GM23248 (cell line): ENCODE results near the gene MOB3C. TPM values are rescaled to one million over a fixed set of nuclear protein-coding genes. Genes with fewer than 3 reads are reported as not detected.
A peak's percentile ranks its signal among the peaks of the same experiment; 100 is the strongest.

Source experiments
- DNase-seq: peaks from one replicate; pipeline ENCODE4 v3.0.0-alpha.2; 2015
- H2AFZ ChIP-seq: fragments of 200-600 bp; sonication (generic); 2 replicates; pipeline ENCODE4 v1.6.1; 2016; ENCODE audit warnings: antibody characterized with exemption
- H3F3A ChIP-seq: fragments of 200-600 bp; sonication (generic); 2 replicates; pipeline ENCODE4 v1.6.1; 2016; ENCODE audit warnings: mild to moderate bottlenecking, antibody characterized with exemption, mixed run types; ENCODE audit not compliant: insufficient read depth
- H3K27ac ChIP-seq: fragments of 200-600 bp; sonication (generic); 2 replicates; pipeline ENCODE4 v1.5.1; 2016; ENCODE audit warnings: mild to moderate bottlenecking
- H3K27me3 ChIP-seq: fragments of 200-600 bp; sonication (generic); replicated peaks from 2 replicates; pipeline ENCODE4 v1.6.1; 2016; ENCODE audit warnings: mild to moderate bottlenecking; ENCODE audit not compliant: insufficient read depth
- H3K36me3 ChIP-seq: fragments of 200-600 bp; sonication (generic); 2 replicates; pipeline ENCODE4 v1.6.1; 2016; ENCODE audit warnings: low read depth, mild to moderate bottlenecking
- H3K4me1 ChIP-seq: fragments of 200-600 bp; sonication (generic); 2 replicates; pipeline ENCODE4 v1.6.1; 2016; ENCODE audit warnings: mild to moderate bottlenecking; ENCODE audit not compliant: insufficient read depth
- H3K4me2 ChIP-seq: fragments of 200-600 bp; sonication (generic); one replicate; pipeline ENCODE4 v1.6.1; 2016; ENCODE audit warnings: mild to moderate bottlenecking; ENCODE audit not compliant: unreplicated experiment
- H3K4me3 ChIP-seq: fragments of 200-600 bp; sonication (generic); 2 replicates; pipeline ENCODE4 v1.5.1; 2016; ENCODE audit warnings: mild to moderate bottlenecking
- H3K79me2 ChIP-seq: fragments of 200-600 bp; sonication (generic); 2 replicates; pipeline ENCODE4 v1.6.1; 2016; ENCODE audit warnings: mild to moderate bottlenecking; ENCODE audit not compliant: insufficient read depth
- H3K9ac ChIP-seq: fragments of 200-600 bp; sonication (generic); 2 replicates; pipeline ENCODE4 v1.6.1; 2016; ENCODE audit warnings: mild to moderate bottlenecking
- H3K9me2 ChIP-seq: fragments of 200-600 bp; sonication (generic); 2 replicates; pipeline ENCODE4 v1.6.1; 2016; ENCODE audit warnings: mixed run types, mild to moderate bottlenecking, moderate library complexity; ENCODE audit not compliant: insufficient read depth
- H3K9me3 ChIP-seq: fragments of 200-600 bp; sonication (generic); one replicate; pipeline ENCODE4 v1.6.1; 2017; ENCODE audit warnings: low read depth
- H4K20me1 ChIP-seq: fragments of 200-600 bp; sonication (generic); 2 replicates; pipeline ENCODE4 v1.6.0; 2016; ENCODE audit not compliant: insufficient read depth
- EZH2 ChIP-seq: fragments of 200-600 bp; sonication (generic); IDR thresholded peaks from 2 replicates; pipeline ENCODE4 v1.6.1; 2018; ENCODE audit warnings: antibody characterized with exemption, mild to moderate bottlenecking; ENCODE audit not compliant: insufficient read depth, poor library complexity, severe bottlenecking
- EZH2phosphoT487 ChIP-seq: fragments of 200-600 bp; sonication (generic); IDR thresholded peaks from 2 replicates; pipeline ENCODE4 v1.6.1; 2018; ENCODE audit warnings: antibody characterized with exemption, moderate library complexity, mild to moderate bottlenecking, low read depth; ENCODE audit not compliant: insufficient read depth
- WGBS, 2 experiments: methylation state at CpG; one replicate each; pipeline ENCODE4 v1.1.6; 2015 to 2017; ENCODE audit warnings: low lambda C conversion rate in 2 of 2, low coverage in 1 of 2; ENCODE audit errors: missing lambda C conversion rate in 2 of 2; 5-methylcytosine and 5-hydroxymethylcytosine counted together
- in situ Hi-C: fragments of 300-500 bp; cut with MboI; formaldehyde crosslinking; loops from 2 replicates; pipeline ENCODE4 v1.15.0; 2020
- polyA plus RNA-seq: library from polyadenylated mRNA; unstranded; fragments of >200 nt; fragmentation: Nextera tagmentation; extraction: Ambion mirVana; gene quantifications from 2 replicates; pipeline ENCODE4 v1.2.1, GENCODE V29; 2016
- total RNA-seq: library from RNA; depleted of rRNA; stranded (reverse); fragments of >200 nt; shearing (Covaris generic); gene quantifications from 2 replicates; pipeline ENCODE4 v1.2.3, GENCODE V29; 2014

The MOB3C gene
- total and polyA plus RNA-seq, 2 experiments from 2014 or later, result 4.7 to 7.0 TPM

- H3K79me2 ChIP-seq, result no peaks in the 10 kb centered on the region
- H3K4me2 ChIP-seq, result no peak overlapping the region
- no peaks in the 10 kb centered on the region for H3K9me2 ChIP-seq
- H3K4me1 ChIP-seq, result peaks cover 8% of the 10 kb centered on the region; the same call in 1 of the 2 replicates
- H3K4me3 ChIP-seq, result no peak overlapping the region
- H3K36me3 ChIP-seq, result peaks cover 12% of the 10 kb centered on the region; the same call in 1 of the 2 replicates
- no peak for DNase-seq
- no peaks in the 10 kb centered on the region for H3F3A ChIP-seq
- no peaks in the 10 kb centered on the region for H4K20me1 ChIP-seq
- H3K27me3 ChIP-seq, result no peaks in the 10 kb centered on the region
- no peak overlapping the region for H3K27ac ChIP-seq
- in situ Hi-C loops, result no loop called here
- TF ChIP-seq EZH2phosphoT487 (no peak), EZH2 (no peak)
- WGBS, 2 experiments, result 97 to 99% methylated on average over 4 of the region's 4 CpGs
- no peak overlapping the region for H2AFZ ChIP-seq
- no peaks in the 10 kb centered on the region for H3K9me3 ChIP-seq
- no peak overlapping the region for H3K9ac ChIP-seq
Observed at GRCh38 chr1:46569116-46569515, 47.5 kb downstream of the MOB3C start.

- H3K4me3 ChIP-seq, result no peak overlapping the region
- in situ Hi-C loops, result no loop called here
Observed at GRCh38 chr1:46568461-46568891, 48.1 kb downstream of the MOB3C start.

DNA sequence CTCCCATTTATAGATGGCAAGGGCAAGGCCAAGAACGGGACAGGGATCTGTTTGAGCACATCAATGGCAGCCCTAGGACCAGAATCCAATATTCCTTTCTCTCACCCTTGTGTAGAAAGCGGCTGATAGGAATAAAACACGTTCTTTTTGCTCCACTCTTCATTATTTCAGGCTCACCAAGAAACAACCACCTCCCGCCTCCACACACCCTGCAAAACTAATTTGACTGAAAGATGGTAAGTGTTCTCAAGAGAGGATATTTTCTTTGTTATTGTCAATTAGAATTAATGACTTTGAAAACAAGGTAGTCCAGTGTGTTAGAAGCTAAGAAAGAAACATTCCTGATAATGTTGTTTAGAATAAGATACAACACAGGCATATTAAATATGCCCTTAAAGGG, 53.3 kb downstream of the MOB3C start:
- no peak for TF ChIP-seq EZH2phosphoT487
- TF ChIP-seq EZH2, result no peak
- H3K4me2 ChIP-seq, result no peak overlapping the region
- no peak overlapping the region for H3K9ac ChIP-seq
- WGBS, 2 experiments, result 87 to 89% methylated on average over 4 of the region's 4 CpGs
- H3K4me3 ChIP-seq, result no peak overlapping the region
- in situ Hi-C loops, result no loop called here
- no peaks in the 10 kb centered on the region for H4K20me1 ChIP-seq
- DNase-seq, result no peak
- no peaks in the 10 kb centered on the region for H3K9me3 ChIP-seq
- H2AFZ ChIP-seq, result no peak overlapping the region
- no peak overlapping the region for H3K27ac ChIP-seq
- peaks cover 4% of the 10 kb centered on the region; the same call in 1 of the 2 replicates for H3K4me1 ChIP-seq
- H3K9me2 ChIP-seq, result no peaks in the 10 kb centered on the region
- no peaks in the 10 kb centered on the region for H3K27me3 ChIP-seq
- peaks cover 7% of the 10 kb centered on the region; the same call in 1 of the 2 replicates for H3K36me3 ChIP-seq
- H3F3A ChIP-seq, result no peaks in the 10 kb centered on the region
- H3K79me2 ChIP-seq, result no peaks in the 10 kb centered on the region

More at GRCh38 chr1:46568461-46568891, 48.1 kb downstream of the MOB3C start:
- H3K36me3 ChIP-seq, result peaks cover 12% of the 10 kb centered on the region; the same call in 1 of the 2 replicates
- peaks cover 8% of the 10 kb centered on the region; the same call in 1 of the 2 replicates for H3K4me1 ChIP-seq
- no peaks in the 10 kb centered on the region for H4K20me1 ChIP-seq
- H3K9me3 ChIP-seq, result no peaks in the 10 kb centered on the region
- DNase-seq, result peak; percentile 20
- H3F3A ChIP-seq, result no peaks in the 10 kb centered on the region
- H2AFZ ChIP-seq, result no peak overlapping the region
- H3K9ac ChIP-seq, result no peak overlapping the region
- TF ChIP-seq EZH2 (no peak), EZH2phosphoT487 (no peak)
- WGBS, 2 experiments, result 26 to 37% methylated on average over 6 of the region's 6 CpGs
- no peaks in the 10 kb centered on the region for H3K9me2 ChIP-seq
- no peaks in the 10 kb centered on the region for H3K79me2 ChIP-seq
- no peaks in the 10 kb centered on the region for H3K27me3 ChIP-seq
- H3K27ac ChIP-seq, result no peak overlapping the region
- no peak overlapping the region for H3K4me2 ChIP-seq

DNA sequence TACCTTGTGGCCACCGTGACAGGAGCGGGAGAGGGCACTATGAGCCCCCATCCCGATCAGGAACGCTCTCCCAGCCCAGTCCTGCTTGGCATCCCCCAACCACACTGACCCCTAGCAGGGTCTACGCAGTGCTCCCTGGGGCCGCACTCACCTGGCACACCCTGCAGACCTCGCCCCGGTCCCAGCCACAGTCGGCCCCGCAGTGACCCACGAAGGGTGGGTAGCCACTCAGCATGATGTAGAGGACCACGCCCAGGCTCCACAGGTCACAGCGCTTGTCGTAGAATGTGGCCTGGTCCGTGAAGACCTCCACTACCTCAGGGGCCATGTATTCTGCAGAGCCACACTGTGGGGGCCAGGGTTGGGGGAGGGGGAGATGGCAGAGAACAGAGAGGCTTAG, 54.1 kb downstream of the MOB3C start:
- peaks cover 3% of the 10 kb centered on the region for H3F3A ChIP-seq
- H3K79me2 ChIP-seq, result no peaks in the 10 kb centered on the region
- TF ChIP-seq EZH2 (no peak), EZH2phosphoT487 (no peak)
- H3K4me1 ChIP-seq, result no peaks in the 10 kb centered on the region
- H3K9ac ChIP-seq, result no peak overlapping the region
- H3K36me3 ChIP-seq, result peaks cover 7% of the 10 kb centered on the region; the same call in 1 of the 2 replicates
- no peak overlapping the region for H3K4me3 ChIP-seq
- no peak for DNase-seq
- no peaks in the 10 kb centered on the region for H4K20me1 ChIP-seq
- H3K9me3 ChIP-seq, result no peaks in the 10 kb centered on the region
- in situ Hi-C loops, result no loop called here
- H3K4me2 ChIP-seq, result no peak overlapping the region
- no peak overlapping the region for H3K27ac ChIP-seq
- 93 to 97% methylated on average over 15 of the region's 15 CpGs for WGBS, 2 experiments
- no peaks in the 10 kb centered on the region for H3K27me3 ChIP-seq
- no peak overlapping the region for H2AFZ ChIP-seq
- no peaks in the 10 kb centered on the region for H3K9me2 ChIP-seq
